Mesendoderm (in vitro differentiated cells): ENCODE measurements around the gene MLNR. TPM values are rescaled to one million over a fixed set of nuclear protein-coding genes. Genes with fewer than 3 reads are reported as not detected.

ENCODE experiments used
- DNase-seq: peaks from one replicate; pipeline ENCODE4 v3.0.0; 2013
- H2AK5ac ChIP-seq: 2 replicates; pipeline ENCODE4 v1.6.1; 2013; ENCODE audit warnings: low read length, inconsistent platforms
- H2BK120ac ChIP-seq: 2 replicates; pipeline ENCODE4 v1.6.1; 2013; ENCODE audit warnings: low read depth, mild to moderate bottlenecking, low read length, moderate library complexity, mixed read lengths
- H2BK15ac ChIP-seq: replicated peaks from 2 replicates; pipeline ENCODE4 v1.6.1; 2013; ENCODE audit warnings: low read depth, mild to moderate bottlenecking, moderate library complexity
- H2BK5ac ChIP-seq: 2 replicates; pipeline ENCODE4 v1.6.1; 2013; ENCODE audit warnings: low read length, inconsistent platforms
- H3K18ac ChIP-seq: 2 replicates; pipeline ENCODE4 v1.6.1; 2013; ENCODE audit warnings: mild to moderate bottlenecking, low read length, mixed read lengths
- H3K23ac ChIP-seq: one replicate; pipeline ENCODE4 v1.6.1; 2013; ENCODE audit warnings: low read length
- H3K27ac ChIP-seq: 2 replicates; pipeline ENCODE4 v1.5.1; 2013; ENCODE audit warnings: low read depth, mild to moderate bottlenecking, inconsistent platforms, low read length, moderate library complexity
- H3K27me3 ChIP-seq: 2 replicates; pipeline ENCODE4 v1.6.1; 2013; ENCODE audit warnings: low read length, control low read depth, mild to moderate bottlenecking, inconsistent platforms; ENCODE audit not compliant: insufficient read depth, poor library complexity
- H3K36me3 ChIP-seq: 2 replicates; pipeline ENCODE4 v1.6.1; 2013; ENCODE audit warnings: low read length, inconsistent platforms; ENCODE audit not compliant: control insufficient read depth, insufficient read depth
- H3K4ac ChIP-seq: one replicate; pipeline ENCODE4 v1.6.1; 2013; ENCODE audit warnings: low read depth, mild to moderate bottlenecking, low read length, moderate library complexity
- H3K4me1 ChIP-seq: 2 replicates; pipeline ENCODE4 v1.6.1; 2013; ENCODE audit warnings: low read depth, low read length, inconsistent platforms; ENCODE audit not compliant: control insufficient read depth
- H3K4me2 ChIP-seq: 2 replicates; pipeline ENCODE4 v1.6.1; 2013; ENCODE audit warnings: low read length
- H3K4me3 ChIP-seq: 2 replicates; pipeline ENCODE4 v1.5.1; 2013; ENCODE audit warnings: mild to moderate bottlenecking, low read length
- H3K56ac ChIP-seq: one replicate; pipeline ENCODE4 v1.6.1; 2013; ENCODE audit warnings: low read length
- H3K79me1 ChIP-seq: 2 replicates; pipeline ENCODE4 v1.6.1; 2013; ENCODE audit warnings: low read length, inconsistent platforms
- H3K79me2 ChIP-seq: 2 replicates; pipeline ENCODE4 v1.6.1; 2013; ENCODE audit warnings: mild to moderate bottlenecking, low read length; ENCODE audit not compliant: control insufficient read depth, insufficient read depth
- H3K9ac ChIP-seq: 2 replicates; pipeline ENCODE4 v1.6.1; 2013; ENCODE audit warnings: low read length, inconsistent platforms
- H4K5ac ChIP-seq: one replicate; pipeline ENCODE4 v1.6.1; 2013; ENCODE audit warnings: low read length
- H4K8ac ChIP-seq: one replicate; pipeline ENCODE4 v1.6.1; 2013; ENCODE audit warnings: low read depth, mild to moderate bottlenecking, control low read depth, low read length, moderate library complexity
- WGBS: extraction: QIAGEN DNeasy Blood & Tissue Kit; methylation state at CpG from one replicate; pipeline ENCODE4 v1.1.7; 2013; ENCODE audit warnings: low lambda C conversion rate, missing lambda C conversion rate; ENCODE audit not compliant: insufficient coverage; ENCODE audit errors: extremely low coverage; 5-methylcytosine and 5-hydroxymethylcytosine counted together
- polyA plus RNA-seq, 2 experiments: library from polyadenylated mRNA; stranded (reverse); fragments of 200-250 nt; gene quantifications; one replicate each; pipeline ENCODE4 v1.2.3, GENCODE V29; 2013

MLNR gene, protein sequence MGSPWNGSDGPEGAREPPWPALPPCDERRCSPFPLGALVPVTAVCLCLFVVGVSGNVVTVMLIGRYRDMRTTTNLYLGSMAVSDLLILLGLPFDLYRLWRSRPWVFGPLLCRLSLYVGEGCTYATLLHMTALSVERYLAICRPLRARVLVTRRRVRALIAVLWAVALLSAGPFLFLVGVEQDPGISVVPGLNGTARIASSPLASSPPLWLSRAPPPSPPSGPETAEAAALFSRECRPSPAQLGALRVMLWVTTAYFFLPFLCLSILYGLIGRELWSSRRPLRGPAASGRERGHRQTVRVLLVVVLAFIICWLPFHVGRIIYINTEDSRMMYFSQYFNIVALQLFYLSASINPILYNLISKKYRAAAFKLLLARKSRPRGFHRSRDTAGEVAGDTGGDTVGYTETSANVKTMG
- polyA plus RNA-seq (2013, experiment 1 of 2) = 0.06 TPM
- polyA plus RNA-seq (2013, experiment 2 of 2) = not detected

- H2BK5ac ChIP-seq = no peak within 1 kb of the TSS
- H3K27ac ChIP-seq = no peak within 1 kb of the TSS
- H3K27me3 ChIP-seq = peaks cover 53% of the 10 kb centered on the region
- H2AK5ac ChIP-seq = no peak within 1 kb of the TSS
- no peak within 1 kb of the TSS for H4K8ac ChIP-seq
- no peak within 1 kb of the TSS for H2BK120ac ChIP-seq
- H3K79me2 ChIP-seq = no peaks in the 10 kb centered on the region
- H3K18ac ChIP-seq = no peak within 1 kb of the TSS
- peaks cover 2% of the 10 kb centered on the region for H3K4me1 ChIP-seq
- H3K23ac ChIP-seq = no peak within 1 kb of the TSS
- peak within 1 kb of the TSS; percentile 48 for H3K9ac ChIP-seq
- no peaks in the 10 kb centered on the region for H3K36me3 ChIP-seq
- H4K5ac ChIP-seq = no peak within 1 kb of the TSS
- no peak within 1 kb of the TSS for H3K4ac ChIP-seq
- DNase-seq = peak; percentile 72
- H3K4me3 ChIP-seq = no peak within 1 kb of the TSS
- no CpG with 5 or more reads among the region's 111 CpGs for WGBS
- peak within 1 kb of the TSS; percentile 82 for H3K56ac ChIP-seq
- H3K4me2 ChIP-seq = peak within 1 kb of the TSS; percentile 66
- no peak within 1 kb of the TSS for H2BK15ac ChIP-seq
- H3K79me1 ChIP-seq = no peaks in the 10 kb centered on the region
These were observed at the start of gene MLNR for GRCh38 chr13:49220036-49220855. Gene MLNR (plus strand): TSS chr13:49220338. CDS start chr13:49220338, 0 bp downstream.

- H2BK120ac ChIP-seq = no peak overlapping the region
- H2AK5ac ChIP-seq = no peak overlapping the region
- H3K27ac ChIP-seq = no peak overlapping the region
- H3K36me3 ChIP-seq = no peaks in the 10 kb centered on the region
- H3K23ac ChIP-seq = no peak overlapping the region
- H2BK15ac ChIP-seq = no peak overlapping the region
- no peaks in the 10 kb centered on the region for H3K4me1 ChIP-seq
- H3K56ac ChIP-seq = no peak overlapping the region
- H3K79me1 ChIP-seq = no peaks in the 10 kb centered on the region
- no peak overlapping the region for H3K4me3 ChIP-seq
- H3K79me2 ChIP-seq = no peaks in the 10 kb centered on the region
- H3K27me3 ChIP-seq = no peaks in the 10 kb centered on the region
- H4K8ac ChIP-seq = no peak overlapping the region
- no peak overlapping the region for H3K9ac ChIP-seq
- H2BK5ac ChIP-seq = no peak overlapping the region
- no peak overlapping the region for H3K18ac ChIP-seq
- no peak overlapping the region for H3K4ac ChIP-seq
- no peak for DNase-seq
- H4K5ac ChIP-seq = no peak overlapping the region
- H3K4me2 ChIP-seq = no peak overlapping the region
These were observed 48.8 kb upstream of the MLNR start for GRCh38 chr13:49171359-49171758.

DNA sequence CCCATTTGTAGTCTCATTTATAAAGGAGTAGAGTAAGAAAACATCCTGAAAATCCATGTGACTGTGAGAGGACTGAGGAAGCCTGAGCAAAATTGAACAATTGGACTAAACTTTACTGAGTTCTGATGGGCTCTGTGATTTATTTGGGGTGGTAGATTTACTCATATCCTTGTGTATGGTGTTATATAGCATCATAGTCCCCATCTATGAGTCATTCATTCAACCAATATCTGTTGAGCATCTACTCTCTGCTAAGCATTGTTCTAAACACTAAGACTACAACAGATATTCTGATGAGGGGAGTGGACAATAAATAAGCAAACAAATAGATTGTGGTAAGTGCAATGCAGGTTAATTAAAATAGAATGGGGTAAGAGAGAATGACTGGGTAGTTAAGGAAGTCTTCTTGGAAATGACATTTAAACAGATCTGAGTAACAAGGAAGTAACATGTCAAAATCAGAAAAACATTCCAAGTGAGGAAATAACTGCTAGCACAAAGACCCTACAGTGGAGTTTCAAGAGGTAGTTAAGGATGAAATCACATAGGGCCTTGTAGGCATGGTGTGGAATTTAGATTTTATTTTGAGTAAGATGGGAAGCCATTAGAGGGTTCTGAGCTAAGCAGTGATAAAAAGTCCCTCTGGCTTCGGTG is 36.3 kb upstream of the MLNR start:
- Histone ChIP-seq H3K4me3 (no peak overlapping the region), H3K27ac (peak overlapping the region; percentile 39), H2BK15ac (no peak overlapping the region), H3K4me1 (peaks cover 11% of the 10 kb centered on the region), H4K5ac (no peak overlapping the region), H2BK5ac (peak overlapping the region; percentile 5), H3K36me3 (no peaks in the 10 kb centered on the region), H2AK5ac (no peak overlapping the region), H3K79me2 (no peaks in the 10 kb centered on the region), H4K8ac (no peak overlapping the region), H2BK120ac (peak overlapping the region; percentile 15), H3K4me2 (no peak overlapping the region), H3K23ac (no peak overlapping the region), H3K18ac (peak overlapping the region; percentile 23), H3K56ac (peak overlapping the region; percentile 26), H3K27me3 (no peaks in the 10 kb centered on the region), H3K9ac (no peak overlapping the region), H3K79me1 (no peaks in the 10 kb centered on the region), H3K4ac (no peak overlapping the region)
- no CpG with 5 or more reads among the region's 1 CpG for WGBS
- peak; percentile 26 for DNase-seq

GRCh38 chr13:49184621-49185020 is 35.5 kb upstream of the MLNR start:
- Histone ChIP-seq H3K27ac (peak overlapping the region; percentile 39), H3K18ac (no peak overlapping the region), H3K4me1 (peaks cover 11% of the 10 kb centered on the region), H3K79me2 (no peaks in the 10 kb centered on the region), H3K79me1 (no peaks in the 10 kb centered on the region), H3K27me3 (no peaks in the 10 kb centered on the region), H3K4ac (no peak overlapping the region), H4K5ac (no peak overlapping the region), H3K36me3 (no peaks in the 10 kb centered on the region), H2BK15ac (no peak overlapping the region), H3K4me3 (no peak overlapping the region), H3K56ac (no peak overlapping the region), H4K8ac (no peak overlapping the region), H2BK120ac (no peak overlapping the region), H2AK5ac (no peak overlapping the region), H3K9ac (no peak overlapping the region), H3K23ac (no peak overlapping the region), H2BK5ac (no peak overlapping the region), H3K4me2 (no peak overlapping the region)
- no CpG with 5 or more reads among the region's 4 CpGs for WGBS
- peak; percentile 83 for DNase-seq

- Histone ChIP-seq H3K36me3 (no peaks in the 10 kb centered on the region), H4K8ac (no peak overlapping the region), H3K18ac (no peak overlapping the region), H3K56ac (peak overlapping the region; percentile 50), H3K23ac (no peak overlapping the region), H2AK5ac (no peak overlapping the region), H3K9ac (no peak overlapping the region), H3K27me3 (no peaks in the 10 kb centered on the region), H2BK5ac (peak overlapping the region; percentile 51), H3K4ac (no peak overlapping the region), H3K4me2 (no peak overlapping the region), H2BK120ac (peak overlapping the region; percentile 64), H3K79me1 (no peaks in the 10 kb centered on the region), H3K27ac (no peak overlapping the region), H3K4me3 (no peak overlapping the region), H2BK15ac (no peak overlapping the region), H3K4me1 (peaks cover 11% of the 10 kb centered on the region), H4K5ac (no peak overlapping the region), H3K79me2 (no peaks in the 10 kb centered on the region)
- WGBS = no CpG with 5 or more reads among the region's 1 CpG
- DNase-seq = no peak
These were observed 34.9 kb upstream of the MLNR start for GRCh38 chr13:49185264-49185663.
